ENCODE data around the gene AOC1. TPM values are rescaled to one million over a fixed set of nuclear protein-coding genes. Genes with fewer than 3 reads are reported as not detected.

The AOC1 gene
- total RNA-seq, 1 donor, result not detected

DNA sequence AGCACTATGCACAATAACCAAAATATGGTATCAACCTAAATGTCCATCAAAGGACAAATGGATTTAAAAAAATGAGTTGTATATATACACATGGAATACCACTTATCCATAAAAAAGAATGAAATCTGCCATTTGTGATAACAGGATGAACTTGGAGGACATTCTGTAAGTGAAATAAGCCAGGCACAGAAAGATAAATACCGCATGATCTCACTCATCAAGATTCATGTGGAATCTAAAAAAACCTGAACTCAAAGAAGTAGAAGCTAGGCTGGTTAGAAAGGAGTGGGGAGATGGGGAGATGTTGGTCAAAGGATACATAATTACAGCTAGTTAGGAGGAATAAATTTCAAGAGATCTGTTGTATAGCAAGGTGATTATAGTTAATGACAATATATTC is 17.3 kb upstream of the AOC1 start:
- H3K27ac ChIP-seq (ENCODE audit: low read depth, low read length), result no peak overlapping the region
- TF ChIP-seq, protein P1, sequence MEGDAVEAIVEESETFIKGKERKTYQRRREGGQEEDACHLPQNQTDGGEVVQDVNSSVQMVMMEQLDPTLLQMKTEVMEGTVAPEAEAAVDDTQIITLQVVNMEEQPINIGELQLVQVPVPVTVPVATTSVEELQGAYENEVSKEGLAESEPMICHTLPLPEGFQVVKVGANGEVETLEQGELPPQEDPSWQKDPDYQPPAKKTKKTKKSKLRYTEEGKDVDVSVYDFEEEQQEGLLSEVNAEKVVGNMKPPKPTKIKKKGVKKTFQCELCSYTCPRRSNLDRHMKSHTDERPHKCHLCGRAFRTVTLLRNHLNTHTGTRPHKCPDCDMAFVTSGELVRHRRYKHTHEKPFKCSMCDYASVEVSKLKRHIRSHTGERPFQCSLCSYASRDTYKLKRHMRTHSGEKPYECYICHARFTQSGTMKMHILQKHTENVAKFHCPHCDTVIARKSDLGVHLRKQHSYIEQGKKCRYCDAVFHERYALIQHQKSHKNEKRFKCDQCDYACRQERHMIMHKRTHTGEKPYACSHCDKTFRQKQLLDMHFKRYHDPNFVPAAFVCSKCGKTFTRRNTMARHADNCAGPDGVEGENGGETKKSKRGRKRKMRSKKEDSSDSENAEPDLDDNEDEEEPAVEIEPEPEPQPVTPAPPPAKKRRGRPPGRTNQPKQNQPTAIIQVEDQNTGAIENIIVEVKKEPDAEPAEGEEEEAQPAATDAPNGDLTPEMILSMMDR (IDR thresholded peaks at IDR 0.05; ENCODE audit: extremely low read depth, low read depth, low read length), result no peak
- no peak overlapping the region for H2AFZ ChIP-seq (ENCODE audit: low read length)
- H3K4me2 ChIP-seq (ENCODE audit: insufficient read depth, low read length), result no peak overlapping the region
- H3K4me3 ChIP-seq (ENCODE audit: insufficient read depth, low read length), result no peak overlapping the region
- H3K9me3 ChIP-seq (ENCODE audit: low read depth, low read length), result no peaks in the 10 kb centered on the region
- H3K79me2 ChIP-seq (ENCODE audit: insufficient read depth, low read length), result no peaks in the 10 kb centered on the region
- H3K27me3 ChIP-seq (ENCODE audit: insufficient read depth, low read length), result no peaks in the 10 kb centered on the region
- no peaks in the 10 kb centered on the region for H4K20me1 ChIP-seq (ENCODE audit: insufficient read depth, low read length)
- H3K36me3 ChIP-seq (ENCODE audit: insufficient read depth, low read length), result no peaks in the 10 kb centered on the region
- no peak for DNase-seq (ENCODE audit: insufficient read length, low spot score, missing footprints)
- no peaks in the 10 kb centered on the region for H3K4me1 ChIP-seq (ENCODE audit: insufficient read depth, low read length)

DNA sequence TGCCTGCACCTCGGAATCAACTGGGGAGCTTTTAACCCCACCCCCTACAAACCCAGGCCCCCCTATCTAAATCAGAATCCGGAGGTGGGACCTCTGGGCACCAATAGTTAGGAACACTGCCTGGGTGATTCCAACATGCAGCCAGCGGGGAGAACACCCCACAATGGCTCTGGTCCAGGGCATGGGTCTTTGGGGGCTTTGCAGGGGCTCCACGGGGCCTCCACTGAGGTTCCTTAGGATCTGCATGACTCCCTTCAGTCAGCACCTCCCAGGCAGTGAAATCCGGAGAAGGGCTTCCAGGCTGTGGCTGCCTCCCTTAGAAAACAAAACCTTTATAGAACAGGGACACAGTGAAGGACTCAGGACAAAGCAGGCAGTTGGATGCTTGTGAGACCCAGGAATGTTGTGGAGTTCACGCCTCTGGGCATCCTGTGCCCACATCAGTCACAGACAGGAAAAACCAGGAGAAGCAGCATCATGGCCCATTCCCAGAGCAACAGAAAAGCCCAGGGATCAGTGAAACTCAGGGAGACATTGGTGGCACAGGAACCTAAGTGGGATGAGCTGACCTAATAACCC is 16.5 kb upstream of the AOC1 start:
- H3K27me3 ChIP-seq (ENCODE audit: insufficient read depth, low read length), result no peaks in the 10 kb centered on the region

DNA sequence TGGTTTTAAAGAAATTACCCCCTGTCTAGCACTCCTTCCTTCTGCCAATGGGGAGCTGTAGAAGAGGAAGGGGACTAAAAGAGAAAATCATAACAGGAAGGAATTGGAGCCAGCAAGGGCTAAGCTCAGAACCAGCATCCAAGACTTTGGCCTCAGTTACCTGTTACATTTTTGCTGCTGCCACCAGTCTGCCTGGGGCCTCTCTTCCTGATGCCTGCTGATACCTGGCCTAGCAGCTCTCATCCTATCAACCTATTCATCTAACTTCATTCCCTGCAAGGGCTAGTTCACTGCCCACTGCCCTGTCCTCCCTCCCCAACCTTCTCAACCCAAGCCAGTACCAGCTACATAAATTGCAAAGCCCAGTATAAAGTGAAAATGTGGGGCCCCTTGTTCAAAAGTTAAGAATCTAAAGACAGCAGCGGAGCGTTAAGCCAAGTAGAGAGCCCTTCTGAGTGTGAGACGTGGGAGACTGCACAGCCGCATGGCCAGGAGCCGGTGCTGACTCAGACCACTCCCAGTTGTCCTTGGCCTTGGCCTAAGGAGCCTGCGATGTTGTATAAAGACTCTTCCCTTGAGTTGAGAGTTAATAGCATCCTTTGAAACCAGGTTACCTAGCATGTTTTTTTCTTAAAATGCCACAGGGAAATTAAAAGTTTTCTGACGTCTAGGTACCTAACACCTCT is 13.2 kb upstream of the AOC1 start:
- Histone ChIP-seq H3K4me3 (ENCODE audit: insufficient read depth, low read length) (no peak overlapping the region), H3K27ac (ENCODE audit: low read depth, low read length) (no peak overlapping the region), H3K4me1 (ENCODE audit: insufficient read depth, low read length) (no peaks in the 10 kb centered on the region), H3K27me3 (ENCODE audit: insufficient read depth, low read length) (no peaks in the 10 kb centered on the region), H3K4me2 (ENCODE audit: insufficient read depth, low read length) (no peak overlapping the region), H3K36me3 (ENCODE audit: insufficient read depth, low read length) (no peaks in the 10 kb centered on the region), H2AFZ (ENCODE audit: low read length) (no peak overlapping the region), H3K79me2 (ENCODE audit: insufficient read depth, low read length) (no peaks in the 10 kb centered on the region), H3K9me3 (ENCODE audit: low read depth, low read length) (no peaks in the 10 kb centered on the region), H4K20me1 (ENCODE audit: insufficient read depth, low read length) (no peaks in the 10 kb centered on the region)
- no peak for DNase-seq (ENCODE audit: insufficient read length, low spot score, missing footprints)
- TF ChIP-seq, protein P1 (IDR thresholded peaks at IDR 0.05; ENCODE audit: extremely low read depth, low read depth, low read length), result no peak

More for the DNA sequence above, 16.5 kb upstream of the AOC1 start:
- no peak overlapping the region for H3K4me2 ChIP-seq (ENCODE audit: insufficient read depth, low read length)
- no peak for DNase-seq (ENCODE audit: insufficient read length, low spot score, missing footprints)
- H3K27ac ChIP-seq (ENCODE audit: low read depth, low read length), result no peak overlapping the region
- TF ChIP-seq, protein P1 (IDR thresholded peaks at IDR 0.05; ENCODE audit: extremely low read depth, low read depth, low read length), result no peak
- H4K20me1 ChIP-seq (ENCODE audit: insufficient read depth, low read length), result no peaks in the 10 kb centered on the region
- no peak overlapping the region for H2AFZ ChIP-seq (ENCODE audit: low read length)
- no peaks in the 10 kb centered on the region for H3K9me3 ChIP-seq (ENCODE audit: low read depth, low read length)
- no peaks in the 10 kb centered on the region for H3K36me3 ChIP-seq (ENCODE audit: insufficient read depth, low read length)
- no peaks in the 10 kb centered on the region for H3K79me2 ChIP-seq (ENCODE audit: insufficient read depth, low read length)
- no peak overlapping the region for H3K4me3 ChIP-seq (ENCODE audit: insufficient read depth, low read length)
- no peaks in the 10 kb centered on the region for H3K4me1 ChIP-seq (ENCODE audit: insufficient read depth, low read length)

DNA sequence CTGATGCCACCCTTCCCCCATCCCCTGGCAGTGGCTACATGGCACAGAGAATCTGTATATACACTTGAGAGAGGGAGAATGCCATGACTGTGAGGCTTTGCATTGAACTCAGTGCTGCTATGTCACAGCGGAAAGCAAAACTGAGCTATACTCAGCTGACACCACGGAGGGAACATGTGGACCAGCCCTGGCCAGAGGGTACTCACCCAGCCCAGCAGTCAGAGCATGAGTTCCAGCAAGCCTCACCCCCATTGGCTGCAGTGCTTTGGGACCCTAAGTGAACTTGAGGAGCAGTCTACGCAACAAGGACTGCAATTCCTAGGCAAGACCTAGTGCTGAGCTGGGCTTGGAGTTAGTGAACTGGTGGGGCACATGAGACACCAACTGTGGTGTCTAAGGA is 10.3 kb upstream of the AOC1 start:
- TF ChIP-seq, protein P1 (IDR thresholded peaks at IDR 0.05; ENCODE audit: extremely low read depth, low read depth, low read length), result no peak
- H3K27ac ChIP-seq (ENCODE audit: low read depth, low read length), result no peak overlapping the region
- no peaks in the 10 kb centered on the region for H3K79me2 ChIP-seq (ENCODE audit: insufficient read depth, low read length)
- H3K4me2 ChIP-seq (ENCODE audit: insufficient read depth, low read length), result no peak overlapping the region
- H3K27me3 ChIP-seq (ENCODE audit: insufficient read depth, low read length), result no peaks in the 10 kb centered on the region
- H3K36me3 ChIP-seq (ENCODE audit: insufficient read depth, low read length), result no peaks in the 10 kb centered on the region
- no peak overlapping the region for H2AFZ ChIP-seq (ENCODE audit: low read length)
- DNase-seq (ENCODE audit: insufficient read length, low spot score, missing footprints), result no peak
- H3K9me3 ChIP-seq (ENCODE audit: low read depth, low read length), result no peaks in the 10 kb centered on the region
- H3K4me3 ChIP-seq (ENCODE audit: insufficient read depth, low read length), result no peak overlapping the region
- no peaks in the 10 kb centered on the region for H4K20me1 ChIP-seq (ENCODE audit: insufficient read depth, low read length)
- no peaks in the 10 kb centered on the region for H3K4me1 ChIP-seq (ENCODE audit: insufficient read depth, low read length)

Data from osteoblast (primary cell).